Adrenal gland (tissue), 12 donors: Measurements from ENCODE around the gene RTEL1. TPM values are rescaled to one million over a fixed set of nuclear protein-coding genes. Genes with fewer than 3 reads are reported as not detected.

Experiments
- DNase-seq, 7 donors: peaks; one replicate each; pipeline ENCODE4 v3.0.0-alpha.2; 2019 to 2020
- H3K27ac ChIP-seq, 5 donors: fragments of 200-600 bp; sonication (generic) in 4 of 5; 1 replicate in 3 of 5; 2 replicates in 2 of 5; pipeline versions ENCODE4 v1.5.1 to v1.8.0; 2016 to 2020; ENCODE audit warnings: mild to moderate bottlenecking in 1 of 5
- H3K27me3 ChIP-seq: fragments of 200-600 bp; 2 replicates; pipeline ENCODE4 v1.8.0; 2021
- H3K36me3 ChIP-seq, 2 donors: fragments of 200-600 bp; replicated peaks in 1 of 2; 1 replicate in 1 of 2; 2 replicates in 1 of 2; pipeline versions ENCODE4 v1.5.1 to v1.8.0; 2018 to 2022
- H3K4me1 ChIP-seq, 2 donors: fragments of 200-600 bp; replicated peaks in 1 of 2; 1 replicate in 1 of 2; 2 replicates in 1 of 2; pipeline versions ENCODE4 v1.5.1 to v1.8.0; 2018 to 2021
- H3K4me3 ChIP-seq, 4 donors: fragments of 200-600 bp; sonication (generic) in 3 of 4; one replicate each; pipeline ENCODE4 v1.5.1; 2016 to 2018
- H3K9me3 ChIP-seq, 3 donors: fragments of 200-600 bp; sonication (generic) in 1 of 3; replicated peaks in 1 of 3; 1 replicate in 2 of 3; 2 replicates in 1 of 3; pipeline versions ENCODE4 v1.5.1 to v1.8.0; 2016 to 2021
- CTCF ChIP-seq, 6 experiments: fragments of 450-650 bp in 4 of 6; fragments of 200-600 bp in 2 of 6; sonication (generic) in 1 of 6; IDR thresholded peaks; 1 replicate in 5 of 6; 2 replicates in 1 of 6; pipeline versions ENCODE4 v1.5.1 to v1.8.0; 2016 to 2021; ENCODE audit warnings: antibody characterized with exemption in 6 of 6, mild to moderate bottlenecking in 2 of 6, moderate library complexity in 1 of 6
- POLR2A ChIP-seq, 2 donors: fragments of 450-650 bp; IDR thresholded peaks; one replicate each; pipeline ENCODE4 v1.6.1; 2017; ENCODE audit warnings: antibody characterized with exemption in 2 of 2, mild to moderate bottlenecking in 2 of 2, moderate library complexity in 1 of 2
- WGBS, 4 donors: extraction: QIAGEN DNeasy Blood & Tissue Kit in 2 of 4; methylation state at CpG; one replicate each; pipeline versions ENCODE4 v1.1.5 to v1.1.7; 2013 to 2017; 5-methylcytosine and 5-hydroxymethylcytosine counted together
- intact Hi-C, 2 donors: fragments of 100-400 bp; cut with DNase I; formaldehyde crosslinking; loops; one replicate each; pipeline versions ENCODE4 v1.14.1 to v1.15.0; 2022 to 2023
- polyA plus RNA-seq, 3 donors: library from polyadenylated mRNA; stranded (reverse); fragments of 200-250 nt in 2 of 3; fragments of 350-450 nt in 1 of 3; fragmentation: Illumina TruSeq in 1 of 3; extraction: RNeasy Lipid Tissue Mini Kit (QIAGEN cat#74804) in 1 of 3; gene quantifications; one replicate each; pipeline ENCODE4 v1.2.3, GENCODE V29; 2013 to 2014
- total RNA-seq, 9 donors: library from RNA; depleted of rRNA in 4 of 9; stranded (reverse); fragments of >200 nt in 4 of 9; fragments of 120-200 nt in 1 of 9; fragmentation: NEBNext Ultra II Directional in 1 of 9; extraction: Animal tissue kit (Norgen Biotek cat#: 25700) in 1 of 9; gene quantifications; one replicate each; pipeline versions ENCODE4 v1.1.0 to v1.2.4, GENCODE V29; 2013 to 2023
- donor health status: healthy with polysubstance abuse.
- donor health status: Bipolar disorder and iron deficiency.
- donor health status: DM: yes; HTN: yes; CAD: no.
- donor health status: DM: no; HTN: no; CAD: no.
- donor health status: DM: no; HTN: no; CAD: no.
- donor health status: DM: yes; HTN: yes; CAD: no.

The RTEL1 gene
- total and polyA plus RNA-seq, 12 donors: 9.4 to 110 (median 32.1) TPM

- no peaks in the 10 kb centered on the region for H3K9me3 ChIP-seq
- H3K27me3 ChIP-seq: no peaks in the 10 kb centered on the region
- no peak overlapping the region for H3K4me3 ChIP-seq
- TF ChIP-seq POLR2A (IDR thresholded peaks at IDR 0.05): no peak
- TF ChIP-seq CTCF (IDR thresholded peaks at IDR 0.05): no peak
- DNase-seq: no peak
- H3K36me3 ChIP-seq: peaks cover 0 to 46% of the 10 kb centered on the region in 2 donors
- no peak overlapping the region for H3K27ac ChIP-seq
- WGBS, 4 donors: 88 to 94% (median 90%) methylated on average over 20 to 33 of the region's 33 CpGs
- intact Hi-C loops: no loop called here
- H3K4me1 ChIP-seq: peaks cover 15 to 18% of the 10 kb centered on the region in 2 donors
Measured at GRCh38 chr20:63661959-63662812, 4.1 kb downstream of the RTEL1 start.

GRCh38 chr20:63662813-63663189, 4.7 kb downstream of the RTEL1 start:
- WGBS, 4 donors: 90 to 96% (median 92%) methylated on average over 4 to 9 of the region's 9 CpGs
- H3K27ac ChIP-seq: no peak overlapping the region
- H3K4me3 ChIP-seq: no peak overlapping the region
- peaks cover 9 to 12% of the 10 kb centered on the region in 2 donors for H3K4me1 ChIP-seq
- TF ChIP-seq CTCF (IDR thresholded peaks at IDR 0.05) (no peak), POLR2A (IDR thresholded peaks at IDR 0.05) (no peak)
- peaks cover 0 to 53% of the 10 kb centered on the region in 2 donors for H3K36me3 ChIP-seq
- H3K27me3 ChIP-seq: no peaks in the 10 kb centered on the region
- no peaks in the 10 kb centered on the region for H3K9me3 ChIP-seq
- intact Hi-C loops: no loop called here
- no peak for DNase-seq

GRCh38 chr20:63663332-63664066, 5.4 kb downstream of the RTEL1 start:
- Histone ChIP-seq H3K4me1 (peaks cover 7 to 11% of the 10 kb centered on the region in 2 donors), H3K27me3 (no peaks in the 10 kb centered on the region), H3K4me3 (no peak overlapping the region), H3K36me3 (peaks cover 0 to 54% of the 10 kb centered on the region in 2 donors), H3K9me3 (no peaks in the 10 kb centered on the region), H3K27ac (no peak overlapping the region)
- intact Hi-C loops: no loop called here
- no peak for DNase-seq
- TF ChIP-seq CTCF (IDR thresholded peaks at IDR 0.05) (no peak), POLR2A (IDR thresholded peaks at IDR 0.05) (no peak)
- WGBS, 4 donors: 88 to 93% (median 89%) methylated on average over 6 to 26 of the region's 26 CpGs

- no peak for DNase-seq
- peaks cover 0 to 61% of the 10 kb centered on the region in 2 donors for H3K36me3 ChIP-seq
- no peaks in the 10 kb centered on the region for H3K9me3 ChIP-seq
- 77 to 95% (median 91%) methylated on average over 6 to 22 of the region's 22 CpGs for WGBS, 4 donors
- intact Hi-C loops: no loop called here
- H3K27me3 ChIP-seq: no peaks in the 10 kb centered on the region
- no peak for TF ChIP-seq POLR2A (IDR thresholded peaks at IDR 0.05)
- H3K4me3 ChIP-seq: no peak overlapping the region
- H3K27ac ChIP-seq: no peak overlapping the region
- peaks cover under 1 to 6% of the 10 kb centered on the region in 2 donors for H3K4me1 ChIP-seq
Measured at GRCh38 chr20:63664143-63664851, 6.2 kb downstream of the RTEL1 start.
